ENCODE measurements around the gene ACOX1. TPM values are rescaled to one million over a fixed set of nuclear protein-coding genes. Genes with fewer than 3 reads are reported as not detected.

Gene ACOX1
- 10 to 100 TPM; 31.4 to 34.9 TPM for total RNA-seq

DNA sequence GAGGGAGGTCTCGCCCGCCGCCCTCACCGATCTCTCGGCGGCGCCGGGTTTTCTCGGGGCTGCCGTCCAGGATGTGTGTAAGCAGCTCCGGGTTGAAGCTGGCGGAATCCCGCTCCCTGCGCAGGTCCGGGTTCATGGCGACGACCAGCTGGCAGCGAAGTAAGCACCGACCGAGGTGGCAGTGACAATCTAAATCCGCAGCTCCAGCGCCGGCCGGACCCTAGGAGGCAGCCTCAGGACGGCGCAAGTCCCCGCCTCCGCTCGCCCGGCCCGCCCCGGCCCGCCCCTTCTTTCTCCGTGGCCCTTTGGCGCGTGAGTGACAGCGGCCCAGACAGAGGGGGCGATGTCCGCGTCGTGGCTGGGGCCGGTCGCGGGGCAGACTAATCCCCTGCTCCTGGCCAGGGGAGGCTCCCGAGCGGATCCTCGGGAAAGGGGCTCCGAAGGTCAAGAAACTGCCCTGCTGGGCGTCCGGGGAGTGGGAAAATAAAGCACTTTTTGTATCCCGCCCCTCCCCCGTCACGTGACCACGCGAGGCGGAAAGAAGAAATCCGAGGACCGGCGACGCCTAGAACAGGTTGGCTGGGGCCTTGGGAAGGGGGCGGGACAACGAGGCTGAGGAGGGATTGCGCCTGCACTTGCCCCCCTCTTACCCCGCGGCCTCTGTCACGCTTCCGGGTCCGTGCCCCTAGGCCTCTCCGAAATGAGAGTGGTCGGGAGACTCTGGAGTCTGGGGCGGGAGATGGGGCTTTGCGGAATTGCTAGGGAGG, at the start of gene ACOX1, which contains the start of gene TEN1:
TSS of gene ACOX1 (minus strand) at position 229 of the 767 bp plus-strand sequence. CDS start at position 136, 93 bp downstream.
TSS of gene TEN1 (plus strand) at position 303 of the 767 bp plus-strand sequence. CDS start 6,953 bp downstream, outside the sequence.
- CTCF ChIA-PET, result interaction anchor here (0.6 to 1.2 kb wide), 2 partner anchors 9 to 10 kb away, joined by 3 to 4 read pairs; no protein-coding TSS in a partner anchor
- peaks cover 30% of the 10 kb centered on the region for H3K4me1 Mint-ChIP-seq (ENCODE audit: low read depth)

GRCh38 chr17:76027159-76027839, 48.3 kb upstream of the ACOX1 start, which contains the start of gene EVPL:
EVPL (minus strand) TSS chr17:76027306; CDS start chr17:76027198, 108 bp downstream.
- H3K27ac Mint-ChIP-seq, result no peak within 1 kb of the TSS

More for the DNA sequence above, at the start of gene ACOX1, which contains the start of gene TEN1:
- Mint-ChIP-seq H3K27ac (peak within 1 kb of the TSS; percentile 100), H3K9me3 (no peaks in the 10 kb centered on the region), H3K36me3 (ENCODE audit: low read depth) (peaks cover 7% of the 10 kb centered on the region), H3K4me3 (peak within 1 kb of the TSS; percentile 99), H3K27me3 (ENCODE audit: low read depth) (no peaks in the 10 kb centered on the region)
- intact Hi-C loops (cut with micrococcal nuclease), result loop anchor here (1.0 to 5.0 kb wide), 7 partner anchors 18 to 473 kb away; partner anchors contain the start of genes FBF1, UBE2O, UNK and WBP2
- DNase-seq, result peak; percentile 98

DNA sequence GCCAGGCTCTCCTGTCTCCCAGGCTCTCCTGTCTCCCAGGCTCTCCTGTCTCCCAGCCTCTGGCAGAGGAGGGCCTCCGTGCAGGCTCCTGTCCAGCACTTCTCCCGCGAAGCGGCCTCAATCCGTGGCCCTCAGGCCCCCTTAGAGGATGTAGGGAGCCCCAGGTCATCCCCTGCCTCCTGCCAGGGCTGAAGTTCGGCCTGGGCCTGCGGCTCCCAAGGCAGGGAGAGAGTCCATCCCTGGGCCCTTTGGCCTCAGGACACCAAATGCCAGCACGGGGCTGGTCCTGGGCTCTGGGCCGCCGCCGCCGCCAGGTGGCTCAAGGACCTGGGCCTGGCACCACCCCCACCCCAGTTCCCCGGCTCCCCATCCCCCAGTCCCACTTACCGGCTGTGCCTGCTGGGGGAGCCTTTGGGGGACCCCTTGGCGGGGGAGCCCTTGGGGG, 47.8 kb upstream of the ACOX1 start:
- CTCF ChIA-PET, result interaction anchor here (1.2 to 1.3 kb wide), 2 partner anchors 12 to 21 kb away, joined by 4 to 5 read pairs; no protein-coding TSS in a partner anchor
- DNase-seq, result no peak
- Mint-ChIP-seq H3K9me3 (no peaks in the 10 kb centered on the region), H3K4me3 (no peak overlapping the region), H3K36me3 (ENCODE audit: low read depth) (no peaks in the 10 kb centered on the region), H3K27me3 (ENCODE audit: low read depth) (no peaks in the 10 kb centered on the region), H3K27ac (no peak overlapping the region), H3K4me1 (ENCODE audit: low read depth) (peaks cover 23% of the 10 kb centered on the region)
- intact Hi-C loops (cut with micrococcal nuclease), result no loop called here

More at GRCh38 chr17:76027159-76027839, 48.3 kb upstream of the ACOX1 start, which contains the start of gene EVPL:
- Mint-ChIP-seq H3K9me3 (no peaks in the 10 kb centered on the region), H3K4me3 (no peak within 1 kb of the TSS), H3K36me3 (ENCODE audit: low read depth) (no peaks in the 10 kb centered on the region), H3K27me3 (ENCODE audit: low read depth) (no peaks in the 10 kb centered on the region), H3K4me1 (ENCODE audit: low read depth) (peaks cover 23% of the 10 kb centered on the region)
- no peak for DNase-seq
- CTCF ChIA-PET, result interaction anchor here (1.3 kb wide), 1 partner anchor 13 kb away, joined by 5 read pairs; no protein-coding TSS in a partner anchor
- intact Hi-C loops (cut with micrococcal nuclease), result no loop called here

GRCh38 chr17:76025294-76025693, 46.3 kb upstream of the ACOX1 start:
- CTCF ChIA-PET, result interaction anchor here (0.6 to 1.2 kb wide), 2 partner anchors 20 to 22 kb away, joined by 3 to 4 read pairs; no protein-coding TSS in a partner anchor
- H3K27me3 Mint-ChIP-seq (ENCODE audit: low read depth), result no peaks in the 10 kb centered on the region
- no peak overlapping the region for H3K27ac Mint-ChIP-seq
- H3K9me3 Mint-ChIP-seq, result no peaks in the 10 kb centered on the region
- peaks cover 23% of the 10 kb centered on the region for H3K4me1 Mint-ChIP-seq (ENCODE audit: low read depth)
- no peak overlapping the region for H3K4me3 Mint-ChIP-seq
- no peak for DNase-seq
- intact Hi-C loops (cut with micrococcal nuclease), result no loop called here
- H3K36me3 Mint-ChIP-seq (ENCODE audit: low read depth), result no peaks in the 10 kb centered on the region

- CTCF ChIA-PET, result no interaction called here
- DNase-seq, result no peak
- Mint-ChIP-seq H3K27me3 (ENCODE audit: low read depth) (no peaks in the 10 kb centered on the region), H3K36me3 (ENCODE audit: low read depth) (no peaks in the 10 kb centered on the region), H3K9me3 (no peaks in the 10 kb centered on the region), H3K4me3 (no peak overlapping the region), H3K4me1 (ENCODE audit: low read depth) (peaks cover 15% of the 10 kb centered on the region), H3K27ac (no peak overlapping the region)
- intact Hi-C loops (cut with micrococcal nuclease), result no loop called here
These were observed 45.4 kb upstream of the ACOX1 start for GRCh38 chr17:76024353-76024752.

DNA sequence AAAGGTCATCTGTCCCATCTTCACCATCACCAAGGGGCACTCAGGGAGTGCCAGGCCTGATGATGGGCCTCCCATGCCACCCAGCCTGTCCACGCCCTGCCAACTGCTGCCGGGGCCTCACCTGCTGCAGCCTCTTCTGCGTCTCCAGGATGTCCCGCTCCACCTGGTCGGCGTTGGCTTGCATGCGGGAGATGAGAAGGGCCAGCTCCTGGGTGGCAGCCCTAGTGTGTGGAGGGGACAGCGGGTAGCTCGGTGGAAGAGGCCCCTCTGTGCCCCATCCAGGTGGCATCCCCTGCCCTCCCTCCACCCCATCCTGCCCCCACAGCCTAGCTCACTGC, 44.9 kb upstream of the ACOX1 start:
- H3K9me3 Mint-ChIP-seq, result no peaks in the 10 kb centered on the region
- CTCF ChIA-PET, result interaction anchor here (0.7 kb wide), 1 partner anchor 10 kb away, joined by 4 read pairs; no protein-coding TSS in a partner anchor
- H3K27me3 Mint-ChIP-seq (ENCODE audit: low read depth), result no peaks in the 10 kb centered on the region
- H3K4me1 Mint-ChIP-seq (ENCODE audit: low read depth), result peaks cover 11% of the 10 kb centered on the region
- no peaks in the 10 kb centered on the region for H3K36me3 Mint-ChIP-seq (ENCODE audit: low read depth)
- no peak overlapping the region for H3K27ac Mint-ChIP-seq
- intact Hi-C loops (cut with micrococcal nuclease), result no loop called here
- DNase-seq, result no peak
- no peak overlapping the region for H3K4me3 Mint-ChIP-seq

- intact Hi-C loops (cut with micrococcal nuclease), result no loop called here
- Mint-ChIP-seq H3K27ac (no peak overlapping the region), H3K9me3 (no peaks in the 10 kb centered on the region), H3K4me1 (ENCODE audit: low read depth) (peaks cover 4% of the 10 kb centered on the region), H3K27me3 (ENCODE audit: low read depth) (no peaks in the 10 kb centered on the region), H3K4me3 (no peak overlapping the region), H3K36me3 (ENCODE audit: low read depth) (no peaks in the 10 kb centered on the region)
- CTCF ChIA-PET, result interaction anchor here (0.7 kb wide), 1 partner anchor 9 kb away, joined by 4 read pairs; no protein-coding TSS in a partner anchor
- no peak for DNase-seq
These were observed 44.3 kb upstream of the ACOX1 start for GRCh38 chr17:76022973-76023899.

GRCh38 chr17:76022285-76022684, 43.3 kb upstream of the ACOX1 start:
- Mint-ChIP-seq H3K36me3 (ENCODE audit: low read depth) (no peaks in the 10 kb centered on the region), H3K4me3 (no peak overlapping the region), H3K4me1 (ENCODE audit: low read depth) (peaks cover under 1% of the 10 kb centered on the region), H3K27ac (no peak overlapping the region), H3K9me3 (no peaks in the 10 kb centered on the region), H3K27me3 (ENCODE audit: low read depth) (no peaks in the 10 kb centered on the region)
- intact Hi-C loops (cut with micrococcal nuclease), result no loop called here
- CTCF ChIA-PET, result no interaction called here
- DNase-seq, result no peak

- no peaks in the 10 kb centered on the region for H3K9me3 Mint-ChIP-seq
- H3K4me3 Mint-ChIP-seq, result no peak overlapping the region
- H3K4me1 Mint-ChIP-seq (ENCODE audit: low read depth), result no peaks in the 10 kb centered on the region
- no peak for DNase-seq
- no peaks in the 10 kb centered on the region for H3K27me3 Mint-ChIP-seq (ENCODE audit: low read depth)
- H3K36me3 Mint-ChIP-seq (ENCODE audit: low read depth), result no peaks in the 10 kb centered on the region
- CTCF ChIA-PET, result interaction anchor here (1.3 to 3.4 kb wide), 6 partner anchors 11 to 277 kb away, joined by 3 to 23 read pairs (median 4); partner anchors contain the start of gene MRPL38
- no peak overlapping the region for H3K27ac Mint-ChIP-seq
- intact Hi-C loops (cut with micrococcal nuclease), result no loop called here
These were observed 41.0 kb upstream of the ACOX1 start for GRCh38 chr17:76019833-76020467.

DNA sequence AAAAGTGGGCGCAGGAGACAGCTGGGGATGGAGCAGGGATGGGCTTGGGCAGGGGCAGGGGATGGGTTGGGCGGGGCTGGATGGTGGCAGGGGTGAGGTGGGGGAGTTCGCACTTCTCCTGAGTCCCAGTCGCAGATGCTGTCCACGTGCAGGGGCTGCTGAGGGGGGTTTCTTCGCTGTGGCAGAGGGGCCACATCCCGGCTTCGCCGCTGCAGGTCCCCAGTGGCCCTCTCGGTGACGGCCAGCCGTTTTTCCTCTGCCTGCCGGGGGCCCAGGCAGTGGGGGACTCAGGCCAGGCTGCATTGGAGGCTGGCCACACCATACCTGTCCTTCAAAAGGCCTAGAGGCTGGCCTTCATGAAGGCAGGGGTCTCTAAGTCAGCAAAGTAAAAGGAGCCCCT, 39.8 kb upstream of the ACOX1 start:
- no peak overlapping the region for H3K4me3 Mint-ChIP-seq
- no peaks in the 10 kb centered on the region for H3K9me3 Mint-ChIP-seq
- intact Hi-C loops (cut with micrococcal nuclease), result no loop called here
- no peaks in the 10 kb centered on the region for H3K36me3 Mint-ChIP-seq (ENCODE audit: low read depth)
- no peak for DNase-seq
- H3K27ac Mint-ChIP-seq, result no peak overlapping the region
- no peaks in the 10 kb centered on the region for H3K27me3 Mint-ChIP-seq (ENCODE audit: low read depth)
- CTCF ChIA-PET, result interaction anchor here (0.6 to 11.7 kb wide), 5 partner anchors 14 to 278 kb away, joined by 3 to 124 read pairs (median 7); partner anchors contain the start of genes CDK3 and MRPL38
- peaks cover 5% of the 10 kb centered on the region for H3K4me1 Mint-ChIP-seq (ENCODE audit: low read depth)

GRCh38 chr17:76018340-76018680, 39.3 kb upstream of the ACOX1 start:
- Mint-ChIP-seq H3K27ac (no peak overlapping the region), H3K36me3 (ENCODE audit: low read depth) (no peaks in the 10 kb centered on the region), H3K27me3 (ENCODE audit: low read depth) (no peaks in the 10 kb centered on the region), H3K4me3 (no peak overlapping the region), H3K9me3 (no peaks in the 10 kb centered on the region), H3K4me1 (ENCODE audit: low read depth) (peaks cover 5% of the 10 kb centered on the region)
- no peak for DNase-seq
- intact Hi-C loops (cut with micrococcal nuclease), result no loop called here
- CTCF ChIA-PET, result interaction anchor here (5.6 to 11.7 kb wide), 2 partner anchors 17 to 280 kb away, joined by 31 to 124 read pairs; partner anchors contain the start of gene CDK3

Measured in activated naive CD4-positive, alpha-beta T cell treated with anti-CD3 and anti-CD28 coated beads for 36 hours (primary cell).